A375 (cell line): Measurements from ENCODE around the gene ZNF48. TPM values are rescaled to one million over a fixed set of nuclear protein-coding genes. Genes with fewer than 3 reads are reported as not detected.

Experiments used
- small RNA-seq: library from RNA; depleted of rRNA; stranded (forward); fragments of <200 nt; gene quantifications from one replicate; pipeline ENCODE3, GENCODE V24; 2014
- total RNA-seq: library from RNA; depleted of rRNA; stranded (reverse); fragments of >200 nt; shearing (Covaris generic); gene quantifications from 2 replicates; pipeline ENCODE4 v1.2.3, GENCODE V29; 2014; rRNA removed

ZNF48 gene
- 11.2 and 12.2 TPM in 2 replicates for total RNA-seq

DNA sequence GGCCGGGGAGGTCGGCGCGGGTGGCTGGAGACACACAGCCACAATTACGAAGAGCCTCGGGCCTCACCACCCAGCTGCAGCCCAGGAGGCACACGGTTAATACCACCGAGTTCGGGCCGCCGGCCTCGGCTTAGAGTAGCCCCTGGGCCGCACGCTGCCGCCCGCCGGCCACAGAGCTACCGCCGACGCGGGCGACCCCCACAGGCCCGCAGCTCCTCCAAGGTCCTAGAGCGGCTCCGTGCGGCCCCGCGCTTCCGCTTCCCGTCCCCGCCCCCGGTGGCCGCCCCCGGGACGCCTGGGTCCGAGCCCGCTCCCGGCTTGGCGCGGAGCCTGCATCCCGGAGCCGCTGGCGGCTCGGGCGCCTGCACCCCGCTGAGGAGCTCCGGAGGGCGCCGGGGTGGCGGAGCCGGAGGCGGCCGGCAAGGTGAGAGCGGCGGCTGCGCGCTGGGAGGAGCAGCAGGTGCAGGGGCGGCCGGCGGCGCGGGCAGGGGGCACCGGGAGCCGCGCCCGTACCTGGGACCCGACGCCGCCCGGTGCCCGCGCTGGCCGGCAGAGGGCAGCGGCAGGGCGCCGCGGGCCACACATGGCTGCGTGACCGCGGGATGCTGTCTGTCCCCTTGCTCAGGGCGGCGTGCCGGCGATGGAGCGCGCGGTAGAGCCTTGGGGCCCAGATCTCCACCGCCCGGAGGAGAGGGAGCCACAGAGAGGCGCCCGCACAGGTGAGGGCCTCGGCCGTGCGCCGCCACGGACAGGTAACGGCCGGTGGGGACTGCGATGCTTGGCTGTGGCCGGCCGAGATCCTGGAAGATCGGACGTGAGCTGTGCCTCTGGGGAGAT is at the start of gene ZNF48:
ZNF48 (plus strand) TSS at position 266 of the 837 bp plus-strand sequence; CDS start at position 641, 375 bp downstream.

GRCh38 chr16:30355144-30355953 is 39.9 kb upstream of the ZNF48 start, which contains the start of gene CD2BP2:
CD2BP2 (minus strand) TSS chr16:30355308; CDS start chr16:30354681, 627 bp downstream.

DNA sequence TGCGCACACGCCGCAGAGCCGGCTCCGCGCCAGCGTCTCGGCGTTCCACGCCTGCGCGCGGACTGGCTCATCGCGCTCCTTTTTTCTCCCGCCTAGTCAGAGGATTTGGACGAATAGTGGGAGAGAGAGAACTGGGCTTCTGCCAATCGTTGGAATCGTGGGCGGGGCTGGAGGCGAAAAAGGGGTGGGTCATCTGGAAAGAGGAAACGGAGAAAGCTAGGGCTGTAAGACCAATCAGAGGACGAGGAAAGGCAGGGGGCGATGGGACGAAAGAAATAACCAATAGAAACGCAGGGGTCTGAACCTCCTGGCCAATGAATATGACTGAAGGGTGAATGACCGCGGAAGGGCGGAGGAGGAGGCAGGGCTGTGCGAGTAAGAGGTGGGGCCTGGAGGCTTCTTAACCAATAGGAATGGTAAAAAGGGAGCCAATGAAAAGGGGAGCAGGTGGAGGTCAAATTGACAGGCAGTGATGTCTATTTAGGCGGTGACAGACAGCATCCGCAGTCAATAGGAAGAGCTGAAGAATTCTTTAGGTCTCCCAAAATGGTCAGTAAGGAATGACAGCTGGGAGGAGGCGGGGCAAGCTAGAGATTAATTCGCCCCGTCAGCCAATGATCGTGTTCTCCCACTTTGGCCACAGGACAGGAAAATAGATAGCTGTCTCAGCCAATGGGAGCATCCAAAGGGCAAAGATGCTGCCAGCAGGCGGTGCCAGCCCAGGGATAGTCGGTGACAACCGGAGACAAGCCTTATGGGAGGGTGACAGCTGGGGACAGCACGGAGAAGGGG is 24.6 kb upstream of the ZNF48 start, which contains the start of gene TBC1D10B:
TBC1D10B (minus strand) TSS at position 39 of the 792 bp plus-strand sequence. CDS start 311 bp downstream, outside the sequence.

DNA sequence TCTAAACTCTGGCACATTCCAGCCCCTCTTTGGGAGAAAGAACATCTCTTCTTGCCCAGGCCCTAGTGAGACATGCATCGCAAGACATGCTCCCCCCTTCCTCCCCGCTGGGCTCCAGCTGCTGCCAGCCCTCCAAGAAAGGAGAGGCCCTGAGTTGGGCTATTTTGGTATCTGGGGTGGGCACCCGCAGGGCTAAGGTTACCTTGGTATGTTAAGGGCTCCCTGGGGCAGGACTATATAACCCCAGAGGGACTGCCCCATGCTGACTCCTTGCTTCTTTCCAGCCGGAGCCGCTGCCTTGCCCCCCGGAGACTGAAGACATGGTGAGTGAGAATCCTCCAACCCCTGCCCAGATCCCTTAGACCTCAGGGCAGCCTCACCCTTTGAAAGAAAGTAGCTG is 20.7 kb upstream of the ZNF48 start, which contains the start of gene MYL11:
MYL11 (plus strand) TSS at position 265 of the 400 bp plus-strand sequence; CDS start at position 321, 56 bp downstream.

GRCh38 chr16:30382111-30382881 is 12.9 kb upstream of the ZNF48 start, which contains the start of gene SEPTIN1:
SEPTIN1 (minus strand) TSS chr16:30382561; CDS start chr16:30382542, 19 bp downstream.

GRCh38 chr16:30407102-30407803 is 12.0 kb downstream of the ZNF48 start, which contains the start of gene ZNF771:
ZNF771 (plus strand) TSS chr16:30407606; CDS start chr16:30408054, 448 bp downstream.

GRCh38 chr16:30429678-30430427 is 34.6 kb downstream of the ZNF48 start, which contains the start of gene DCTPP1:
DCTPP1 (minus strand) TSS chr16:30430030; CDS start chr16:30429980, 50 bp downstream.

GRCh38 chr16:30445408-30446202 is 50.4 kb downstream of the ZNF48 start, which contains the start of gene SEPHS2:
SEPHS2 (minus strand) TSS chr16:30445874; CDS start chr16:30445727, 147 bp downstream.

Small RNA genes within 50 kb of the gene (small RNA-seq; reads per million reads assigned to genes)
- gene RF00406: 0.46 reads per million, percentile 17 among the genes with 10 or more reads in this experiment

Other genes starting within 250 kb of the ZNF48 start
- 6.7 and 14.7 TPM in 2 replicates for gene CORO1A, start 211.8 kb upstream of the ZNF48 start, total RNA-seq
- 132 and 219 TPM in 2 replicates for gene BOLA2B, start 201.8 kb upstream of the ZNF48 start, total RNA-seq
- gene SLX1A, start 201.5 kb upstream of the ZNF48 start, total RNA-seq: 199 and 212 TPM in 2 replicates
- gene SULT1A3, start 196.2 kb upstream of the ZNF48 start, total RNA-seq: 5.0 and 5.3 TPM in 2 replicates
- gene NPIPB13, start 146.9 kb upstream of the ZNF48 start, total RNA-seq: 2.6 and 2.9 TPM in 2 replicates
- 97.2 and 106 TPM in 2 replicates for gene CD2BP2, start 40.1 kb upstream of the ZNF48 start, total RNA-seq
- gene TBC1D10B, start 24.9 kb upstream of the ZNF48 start, total RNA-seq: 25.2 and 27.1 TPM in 2 replicates
- not detected in 2 replicates for gene MYL11, start 20.6 kb upstream of the ZNF48 start, total RNA-seq
- 0.60 TPM in 1 of 2 replicates, not detected in the other for gene SEPTIN1, start 12.9 kb upstream of the ZNF48 start, total RNA-seq
- gene ZNF771, start 12.2 kb downstream of the ZNF48 start, total RNA-seq: 7.2 and 9.6 TPM in 2 replicates
- gene DCTPP1, start 34.6 kb downstream of the ZNF48 start, total RNA-seq: 36.7 and 40.4 TPM in 2 replicates
- 15.3 and 20.9 TPM in 2 replicates for gene SEPHS2, start 50.5 kb downstream of the ZNF48 start, total RNA-seq
- not detected in 2 replicates for gene ITGAL, start 77.3 kb downstream of the ZNF48 start, total RNA-seq
- 42.1 and 44.2 TPM in 2 replicates for gene ZNF768, start 131.1 kb downstream of the ZNF48 start, total RNA-seq
- gene ZNF747, start 139.4 kb downstream of the ZNF48 start, total RNA-seq: 0.23 and 0.82 TPM in 2 replicates
- gene ZNF764, start 163.0 kb downstream of the ZNF48 start, total RNA-seq: 10.9 and 14.7 TPM in 2 replicates
- gene ZNF688, start 176.3 kb downstream of the ZNF48 start, total RNA-seq: 12.4 and 17.1 TPM in 2 replicates
- not detected in 2 replicates for gene ZNF785, start 190.3 kb downstream of the ZNF48 start, total RNA-seq
- 8.7 and 11.5 TPM in 2 replicates for gene ZNF689, start 215.0 kb downstream of the ZNF48 start, total RNA-seq